T-cell (primary cell): ENCODE data around the gene DBNDD1. TPM values are rescaled to one million over a fixed set of nuclear protein-coding genes. Genes with fewer than 3 reads are reported as not detected.

Source experiments
- ATAC-seq, 4 experiments: fragments of 200-7000 bp in 3 of 4; fragments of 150-1000 bp in 1 of 4; cut with Tn5 transposase; replicated peaks in 1 of 4; 1 replicate in 3 of 4; 2 replicates in 1 of 4; pipeline ENCODE4 v1.10.0; 2021; ENCODE audit warnings: moderate library complexity in 3 of 4, mild to moderate bottlenecking in 2 of 4, moderate number of reproducible peaks in 1 of 4
- CTCF ChIA-PET, 2 donors: fragments of 300-600 bp; sonication (Branson Sonifier 250); formaldehyde crosslinking; loops; one replicate each; lab custom pipeline; 2022; ENCODE audit warnings: antibody characterized with exemption in 2 of 2; lab: Charles Lee
- POLR2A ChIA-PET, 2 donors: fragments of 300-600 bp; sonication (Branson Sonifier 250); formaldehyde crosslinking; loops; one replicate each; lab custom pipeline; 2022; ENCODE audit warnings: antibody characterized with exemption in 2 of 2; lab: Charles Lee
- DNase-seq, 35 experiments: peaks; one replicate each; pipeline versions ENCODE4 v3.0.0 to v3.0.0-alpha.2; 2013 to 2023
- H3K27ac ChIP-seq: one replicate; pipeline ENCODE4 v1.5.1; 2013; ENCODE audit warnings: low read length
- H3K27me3 ChIP-seq, 2 experiments: replicated peaks in 1 of 2; 1 replicate in 1 of 2; 2 replicates in 1 of 2; pipeline versions ENCODE4 v1.6.1 to v1.7.0; 2013; ENCODE audit warnings: low read length in 1 of 2, mixed read lengths in 1 of 2; ENCODE audit not compliant: control insufficient read depth in 2 of 2, insufficient read depth in 2 of 2; ENCODE audit errors: extremely low read depth in 1 of 2
- H3K36me3 ChIP-seq, 2 donors: 1 replicate in 1 of 2; 2 replicates in 1 of 2; pipeline versions ENCODE4 v1.6.1 to v1.7.0; 2013; ENCODE audit warnings: low read length in 1 of 2; ENCODE audit not compliant: control insufficient read depth in 2 of 2, insufficient read depth in 1 of 2; ENCODE audit errors: extremely low read depth in 1 of 2
- H3K4me1 ChIP-seq, 2 experiments: 1 replicate in 1 of 2; 2 replicates in 1 of 2; pipeline versions ENCODE4 v1.6.1 to v1.7.0; 2013; ENCODE audit warnings: low read length in 2 of 2, mixed read lengths in 1 of 2; ENCODE audit not compliant: insufficient read depth in 2 of 2, control insufficient read depth in 1 of 2; ENCODE audit errors: extremely low read depth in 1 of 2
- H3K4me3 ChIP-seq, 2 donors: 1 replicate in 1 of 2; 2 replicates in 1 of 2; pipeline versions ENCODE4 v1.5.1 to v1.7.0; 2013; ENCODE audit warnings: mild to moderate bottlenecking in 2 of 2, low read length in 1 of 2, moderate library complexity in 1 of 2; ENCODE audit not compliant: control insufficient read depth in 1 of 2; ENCODE audit errors: extremely low read depth in 1 of 2
- H3K9me3 ChIP-seq: 2 replicates; pipeline ENCODE4 v1.7.0; 2013
- H3K27ac Mint-ChIP-seq, 2 donors: one replicate each; pipeline ENCODE4 v1.8.0; 2020 to 2021; ENCODE audit warnings: mild to moderate bottlenecking in 2 of 2, mixed read lengths in 2 of 2
- H3K27me3 Mint-ChIP-seq, 2 donors: one replicate each; pipeline ENCODE4 v1.8.0; 2021 to 2022; ENCODE audit warnings: mixed read lengths in 2 of 2
- H3K36me3 Mint-ChIP-seq: one replicate; pipeline ENCODE4 v1.8.0; 2021; ENCODE audit warnings: mixed read lengths
- H3K4me1 Mint-ChIP-seq, 3 donors: one replicate each; pipeline ENCODE4 v1.8.0; 2020 to 2022; ENCODE audit warnings: mixed read lengths in 3 of 3, mild to moderate bottlenecking in 1 of 3
- H3K4me3 Mint-ChIP-seq, 3 donors: one replicate each; pipeline ENCODE4 v1.8.0; 2020 to 2022; ENCODE audit warnings: mild to moderate bottlenecking in 3 of 3, mixed read lengths in 3 of 3, moderate library complexity in 3 of 3
- H3K9me3 Mint-ChIP-seq, 3 donors: one replicate each; pipeline ENCODE4 v1.8.0; 2020 to 2022; ENCODE audit warnings: mixed read lengths in 3 of 3
- WGBS: methylation state at CpG from one replicate; pipeline ENCODE4 v1.1.5; 2013; ENCODE audit warnings: missing lambda C conversion rate; ENCODE audit not compliant: insufficient coverage; 5-methylcytosine and 5-hydroxymethylcytosine counted together
- total RNA-seq, 35 experiments: library from RNA in 6 of 35; stranded (reverse) in 6 of 35; fragments of 120-200 nt in 1 of 35; gene quantifications; one replicate each; pipeline versions ENCODE4 v1.2.1 to v1.2.4 and lab custom pipeline; 2013 to 2026

DBNDD1 gene
- total RNA-seq, 5 donors from 2014 or later (not counting 1 experiment from before 2014, with no cell fraction given), result 0.70 to 3.6 (median 0.88) TPM

- H3K36me3 ChIP-seq, result no peaks in the 10 kb centered on the region
- peaks cover 0 to 7% of the 10 kb centered on the region in 2 donors for H3K27me3 Mint-ChIP-seq
- no peaks in the 10 kb centered on the region for H3K9me3 Mint-ChIP-seq
- H3K27ac ChIP-seq, result no peak overlapping the region
- H3K4me1 Mint-ChIP-seq, result peaks cover 15 to 25% (median 20%) of the 10 kb centered on the region in 3 donors
- 85% methylated on average over 4 of the region's 7 CpGs for WGBS
- H3K4me3 ChIP-seq, result peak overlapping the region in 1 of 2 donors; percentile 26
- peak overlapping the region; percentile 73 to 78 (median 75) for H3K4me3 Mint-ChIP-seq
- peaks cover 6 to 38% of the 10 kb centered on the region in 2 experiments for H3K4me1 ChIP-seq
- H3K36me3 Mint-ChIP-seq, result no peaks in the 10 kb centered on the region
- POLR2A ChIA-PET, result no interaction called here
- peaks cover 3 to 39% of the 10 kb centered on the region in 2 experiments for H3K27me3 ChIP-seq
- CTCF ChIA-PET, result no interaction called here
- ATAC-seq, result no peak
- no peak for DNase-seq
- H3K9me3 ChIP-seq, result no peaks in the 10 kb centered on the region
- no peak overlapping the region for H3K27ac Mint-ChIP-seq
These were observed 982 bp downstream of the DBNDD1 start for GRCh38 chr16:90018297-90018651.

- H3K27ac ChIP-seq, result no peak overlapping the region
- H3K4me3 Mint-ChIP-seq, result no peak overlapping the region
- H3K4me1 ChIP-seq, result peaks cover 2 to 19% of the 10 kb centered on the region in 2 experiments
- POLR2A ChIA-PET, result interaction anchor here in 1 of 2 donors (1.0 kb wide), 1 partner anchor 10 kb away, joined by 3 read pairs; no protein-coding TSS in a partner anchor
- H3K4me1 Mint-ChIP-seq, result peaks cover 6 to 15% (median 7%) of the 10 kb centered on the region in 3 donors
- no peak for DNase-seq
- H3K36me3 Mint-ChIP-seq, result no peaks in the 10 kb centered on the region
- 89% methylated on average over 5 of the region's 11 CpGs for WGBS
- no peak overlapping the region for H3K27ac Mint-ChIP-seq
- peaks cover 0 to 7% of the 10 kb centered on the region in 2 donors for H3K27me3 Mint-ChIP-seq
- ATAC-seq, result no peak
- CTCF ChIA-PET, result no interaction called here
- no peak overlapping the region for H3K4me3 ChIP-seq
- no peaks in the 10 kb centered on the region for H3K9me3 Mint-ChIP-seq
- peaks cover 3 to 52% of the 10 kb centered on the region in 2 experiments for H3K27me3 ChIP-seq
- H3K36me3 ChIP-seq, result no peaks in the 10 kb centered on the region
- no peaks in the 10 kb centered on the region for H3K9me3 ChIP-seq
These were observed 2.8 kb downstream of the DBNDD1 start for GRCh38 chr16:90016339-90016950.

- Histone ChIP-seq H3K27ac (no peak overlapping the region), H3K4me1 (peaks cover 2 to 24% of the 10 kb centered on the region in 2 experiments), H3K9me3 (no peaks in the 10 kb centered on the region), H3K36me3 (no peaks in the 10 kb centered on the region), H3K27me3 (peaks cover 3 to 55% of the 10 kb centered on the region in 2 experiments), H3K4me3 (no peak overlapping the region)
- ATAC-seq (no peak), DNase-seq (no peak)
- peaks cover 5 to 13% (median 7%) of the 10 kb centered on the region in 3 donors for H3K4me1 Mint-ChIP-seq
- H3K9me3 Mint-ChIP-seq, result no peaks in the 10 kb centered on the region
- no peak overlapping the region for H3K4me3 Mint-ChIP-seq
- H3K36me3 Mint-ChIP-seq, result no peaks in the 10 kb centered on the region
- H3K27me3 Mint-ChIP-seq, result peaks cover 0 to 7% of the 10 kb centered on the region in 2 donors
- H3K27ac Mint-ChIP-seq, result no peak overlapping the region
- POLR2A ChIA-PET, result interaction anchor here in 1 of 2 donors (1.0 kb wide), 1 partner anchor 11 kb away, joined by 3 read pairs; no protein-coding TSS in a partner anchor
- CTCF ChIA-PET, result no interaction called here
- WGBS, result 97% methylated on average over 17 of the region's 19 CpGs
These were observed 3.5 kb downstream of the DBNDD1 start for GRCh38 chr16:90015586-90016338.

- no peaks in the 10 kb centered on the region for H3K36me3 ChIP-seq
- no peaks in the 10 kb centered on the region for H3K27me3 Mint-ChIP-seq
- ATAC-seq (no peak), DNase-seq (peak in 1 of 35 experiments; percentile 24)
- CTCF ChIA-PET, result no interaction called here
- no peaks in the 10 kb centered on the region for H3K9me3 ChIP-seq
- peak overlapping the region; percentile 34 for H3K27ac ChIP-seq
- WGBS, result 60% methylated on average over 6 of the region's 13 CpGs
- peaks cover 9 to 29% of the 10 kb centered on the region in 2 experiments for H3K4me1 ChIP-seq
- no peaks in the 10 kb centered on the region for H3K36me3 Mint-ChIP-seq
- H3K27ac Mint-ChIP-seq, result no peak overlapping the region
- peaks cover 1 to 41% of the 10 kb centered on the region in 2 experiments for H3K27me3 ChIP-seq
- no peak overlapping the region for H3K4me3 ChIP-seq
- no peak overlapping the region for H3K4me3 Mint-ChIP-seq
- POLR2A ChIA-PET, result no interaction called here
- H3K9me3 Mint-ChIP-seq, result no peaks in the 10 kb centered on the region
- H3K4me1 Mint-ChIP-seq, result peaks cover 16 to 26% (median 23%) of the 10 kb centered on the region in 3 donors
These were observed 6.1 kb downstream of the DBNDD1 start for GRCh38 chr16:90012991-90013745.

- no peak overlapping the region for H3K4me3 Mint-ChIP-seq
- no peaks in the 10 kb centered on the region for H3K27me3 Mint-ChIP-seq
- no peaks in the 10 kb centered on the region for H3K36me3 Mint-ChIP-seq
- H3K27ac Mint-ChIP-seq, result no peak overlapping the region
- H3K4me1 ChIP-seq, result peaks cover 9 to 32% of the 10 kb centered on the region in 2 experiments
- no peaks in the 10 kb centered on the region for H3K9me3 ChIP-seq
- no peaks in the 10 kb centered on the region for H3K9me3 Mint-ChIP-seq
- POLR2A ChIA-PET, result interaction anchor here in 1 of 2 donors (0.5 kb wide), 1 partner anchor 1197 kb away, joined by 5 read pairs; no protein-coding TSS in a partner anchor
- peaks cover 18 to 30% (median 23%) of the 10 kb centered on the region in 3 donors for H3K4me1 Mint-ChIP-seq
- no peaks in the 10 kb centered on the region for H3K36me3 ChIP-seq
- DNase-seq (no peak), ATAC-seq (no peak)
- H3K4me3 ChIP-seq, result no peak overlapping the region
- no peak overlapping the region for H3K27ac ChIP-seq
- WGBS, result 97% methylated on average over 10 of the region's 12 CpGs
- H3K27me3 ChIP-seq, result peaks cover 0 to 34% of the 10 kb centered on the region in 2 experiments
- CTCF ChIA-PET, result no interaction called here
These were observed 7.3 kb downstream of the DBNDD1 start for GRCh38 chr16:90011908-90012501.

GRCh38 chr16:90011508-90011819 lies 7.8 kb downstream of the DBNDD1 start:
- 91% methylated on average over 11 of the region's 11 CpGs for WGBS
- peaks cover 0 to 33% of the 10 kb centered on the region in 2 experiments for H3K27me3 ChIP-seq
- H3K27ac ChIP-seq, result no peak overlapping the region
- Mint-ChIP-seq H3K4me3 (no peak overlapping the region), H3K4me1 (peaks cover 18 to 30% (median 23%) of the 10 kb centered on the region in 3 donors), H3K36me3 (no peaks in the 10 kb centered on the region), H3K27me3 (no peaks in the 10 kb centered on the region), H3K9me3 (no peaks in the 10 kb centered on the region), H3K27ac (no peak overlapping the region)
- ATAC-seq, result no peak
- no peaks in the 10 kb centered on the region for H3K9me3 ChIP-seq
- H3K36me3 ChIP-seq, result no peaks in the 10 kb centered on the region
- ChIA-PET CTCF (no interaction called here), POLR2A (interaction anchor here in 1 of 2 donors (0.5 kb wide), 1 partner anchor 1197 kb away, joined by 5 read pairs; no protein-coding TSS in a partner anchor)
- H3K4me1 ChIP-seq, result peaks cover 9 to 32% of the 10 kb centered on the region in 2 experiments
- no peak for DNase-seq
- H3K4me3 ChIP-seq, result no peak overlapping the region
